Loucy (cell line): ENCODE data around the gene ROGDI.

Experiments
- H2AFZ ChIP-seq: fragments of 200-600 bp; sonication (generic); 2 replicates; pipeline ENCODE4 v1.6.0; 2016; ENCODE audit warnings: antibody characterized with exemption, mild to moderate bottlenecking, low read length, moderate library complexity
- H3F3A ChIP-seq: fragments of 200-600 bp; 2 replicates; pipeline ENCODE4 v1.6.0; 2016; ENCODE audit warnings: antibody characterized with exemption, low read depth, mild to moderate bottlenecking
- H3K27me3 ChIP-seq: fragments of 200-600 bp; sonication (generic); 2 replicates; pipeline ENCODE4 v1.6.1; 2014; ENCODE audit warnings: low read length, mild to moderate bottlenecking; ENCODE audit not compliant: insufficient read depth, poor library complexity, severe bottlenecking
- H3K36me3 ChIP-seq: fragments of 200-600 bp; sonication (generic); 2 replicates; pipeline ENCODE4 v1.6.1; 2016; ENCODE audit warnings: low read length; ENCODE audit not compliant: insufficient read depth
- H3K4me1 ChIP-seq: fragments of 200-600 bp; sonication (generic); 2 replicates; pipeline ENCODE4 v1.5.1; 2014; ENCODE audit warnings: low read length, mild to moderate bottlenecking; ENCODE audit not compliant: insufficient read depth, poor library complexity, severe bottlenecking
- H3K4me2 ChIP-seq: fragments of 200-600 bp; sonication (generic); 2 replicates; pipeline ENCODE4 v1.6.0; 2014; ENCODE audit warnings: antibody characterized with exemption, low read length, low read depth, mild to moderate bottlenecking; ENCODE audit not compliant: poor library complexity, severe bottlenecking
- H3K4me3 ChIP-seq: fragments of 200-600 bp; sonication (generic); 2 replicates; pipeline ENCODE4 v1.5.1; 2014; ENCODE audit warnings: low read length, mild to moderate bottlenecking, mixed read lengths; ENCODE audit not compliant: poor library complexity, severe bottlenecking
- H3K79me2 ChIP-seq: fragments of 200-600 bp; sonication (generic); 2 replicates; pipeline ENCODE4 v1.6.1; 2014; ENCODE audit warnings: low read length; ENCODE audit not compliant: insufficient read depth
- H3K9ac ChIP-seq: fragments of 200-600 bp; sonication (generic); 2 replicates; pipeline ENCODE4 v1.6.0; 2014; ENCODE audit warnings: mild to moderate bottlenecking, low read depth, low read length, moderate library complexity; ENCODE audit not compliant: poor library complexity, severe bottlenecking
- H3K9me2 ChIP-seq: fragments of 200-600 bp; sonication (generic); replicated peaks from 2 replicates; pipeline ENCODE4 v1.6.1; 2016; ENCODE audit warnings: low read depth, low read length, mixed read lengths
- H3K9me3 ChIP-seq: fragments of 200-600 bp; sonication (generic); 2 replicates; pipeline ENCODE4 v1.6.1; 2014; ENCODE audit warnings: mild to moderate bottlenecking, antibody characterized with exemption, low read length, low read depth; ENCODE audit not compliant: insufficient read depth
- H4K20me1 ChIP-seq: fragments of 200-600 bp; sonication (generic); 2 replicates; pipeline ENCODE4 v1.6.0; 2014; ENCODE audit warnings: antibody characterized with exemption, low read length, mild to moderate bottlenecking; ENCODE audit not compliant: insufficient read depth, poor library complexity, severe bottlenecking
- CTCF ChIP-seq: fragments of 200-600 bp; sonication (generic); conservative IDR thresholded peaks from 2 replicates; pipeline ENCODE4 v1.5.1; 2014; ENCODE audit warnings: mild to moderate bottlenecking, antibody characterized with exemption, low read length
- EZH2phosphoT487 ChIP-seq: fragments of 200-600 bp; IDR thresholded peaks from 2 replicates; pipeline ENCODE4 v1.6.1; 2018; ENCODE audit warnings: antibody characterized with exemption, mild to moderate bottlenecking, moderate library complexity, borderline replicate concordance

ROGDI gene

GRCh38 chr16:4811242-4811641 is 8.8 kb upstream of the ROGDI start:
- Histone ChIP-seq H4K20me1 (no peaks in the 10 kb centered on the region), H2AFZ (no peak overlapping the region), H3K36me3 (peaks cover 31% of the 10 kb centered on the region; the same call in 1 of the 2 replicates), H3K4me2 (no peak overlapping the region), H3F3A (no peaks in the 10 kb centered on the region), H3K27me3 (no peaks in the 10 kb centered on the region), H3K79me2 (no peaks in the 10 kb centered on the region), H3K4me3 (no peak overlapping the region), H3K4me1 (no peaks in the 10 kb centered on the region), H3K9me2 (no peaks in the 10 kb centered on the region), H3K9ac (no peak overlapping the region), H3K9me3 (no peaks in the 10 kb centered on the region)
- no peak for TF ChIP-seq EZH2phosphoT487
- TF ChIP-seq CTCF = no peak

- Histone ChIP-seq H3K4me2 (no peak overlapping the region), H3K9ac (no peak overlapping the region), H3K4me1 (no peaks in the 10 kb centered on the region), H3K9me2 (no peaks in the 10 kb centered on the region), H3K27me3 (no peaks in the 10 kb centered on the region), H3K36me3 (peaks cover 4% of the 10 kb centered on the region; the same call in 1 of the 2 replicates), H2AFZ (no peak overlapping the region), H3K9me3 (no peaks in the 10 kb centered on the region), H4K20me1 (no peaks in the 10 kb centered on the region), H3K4me3 (no peak overlapping the region), H3F3A (no peaks in the 10 kb centered on the region), H3K79me2 (no peaks in the 10 kb centered on the region)
- TF ChIP-seq CTCF = no peak
- no peak for TF ChIP-seq EZH2phosphoT487
Observed at GRCh38 chr16:4806280-4806679, 3.8 kb upstream of the ROGDI start.

- peaks cover 4% of the 10 kb centered on the region; the same call in 1 of the 2 replicates for H3K36me3 ChIP-seq
- H4K20me1 ChIP-seq = no peaks in the 10 kb centered on the region
Observed at GRCh38 chr16:4805231-4805630, 2.8 kb upstream of the ROGDI start.

More at GRCh38 chr16:4805231-4805630, 2.8 kb upstream of the ROGDI start:
- Histone ChIP-seq H3F3A (no peaks in the 10 kb centered on the region), H2AFZ (no peak overlapping the region), H3K9ac (no peak overlapping the region), H3K4me2 (no peak overlapping the region), H3K79me2 (no peaks in the 10 kb centered on the region), H3K9me2 (no peaks in the 10 kb centered on the region), H3K4me3 (no peak overlapping the region), H3K9me3 (no peaks in the 10 kb centered on the region), H3K27me3 (no peaks in the 10 kb centered on the region), H3K4me1 (no peaks in the 10 kb centered on the region)
- TF ChIP-seq CTCF (no peak), EZH2phosphoT487 (no peak)
